ENCODE data around the gene WNT1.

WNT1 gene

DNA sequence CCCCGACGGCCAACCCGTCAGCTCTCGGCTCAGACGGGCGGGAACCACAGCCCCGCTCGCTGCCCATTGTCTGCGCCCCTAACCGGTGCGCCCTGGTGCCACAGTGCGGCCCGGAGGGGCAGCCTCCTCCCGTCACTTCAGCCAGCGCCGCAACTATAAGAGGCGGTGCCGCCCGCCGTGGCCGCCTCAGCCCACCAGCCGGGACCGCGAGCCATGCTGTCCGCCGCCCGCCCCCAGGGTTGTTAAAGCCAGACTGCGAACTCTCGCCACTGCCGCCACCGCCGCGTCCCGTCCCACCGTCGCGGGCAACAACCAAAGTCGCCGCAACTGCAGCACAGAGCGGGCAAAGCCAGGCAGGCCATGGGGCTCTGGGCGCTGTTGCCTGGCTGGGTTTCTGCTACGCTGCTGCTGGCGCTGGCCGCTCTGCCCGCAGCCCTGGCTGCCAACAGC, at the start of gene WNT1:
TSS of gene WNT1 (plus strand) at position 32 of the 450 bp plus-strand sequence. CDS start at position 361, 329 bp downstream.
- no peak for DNase-seq

- DNase-seq = no peak
Measured at GRCh38 chr12:48929551-48929950, 48.6 kb upstream of the WNT1 start.

- DNase-seq = no peak
Measured at GRCh38 chr12:48930475-48930874, 47.6 kb upstream of the WNT1 start.

- DNase-seq = no peak
Measured at GRCh38 chr12:48932878-48933277, 45.2 kb upstream of the WNT1 start.

DNA sequence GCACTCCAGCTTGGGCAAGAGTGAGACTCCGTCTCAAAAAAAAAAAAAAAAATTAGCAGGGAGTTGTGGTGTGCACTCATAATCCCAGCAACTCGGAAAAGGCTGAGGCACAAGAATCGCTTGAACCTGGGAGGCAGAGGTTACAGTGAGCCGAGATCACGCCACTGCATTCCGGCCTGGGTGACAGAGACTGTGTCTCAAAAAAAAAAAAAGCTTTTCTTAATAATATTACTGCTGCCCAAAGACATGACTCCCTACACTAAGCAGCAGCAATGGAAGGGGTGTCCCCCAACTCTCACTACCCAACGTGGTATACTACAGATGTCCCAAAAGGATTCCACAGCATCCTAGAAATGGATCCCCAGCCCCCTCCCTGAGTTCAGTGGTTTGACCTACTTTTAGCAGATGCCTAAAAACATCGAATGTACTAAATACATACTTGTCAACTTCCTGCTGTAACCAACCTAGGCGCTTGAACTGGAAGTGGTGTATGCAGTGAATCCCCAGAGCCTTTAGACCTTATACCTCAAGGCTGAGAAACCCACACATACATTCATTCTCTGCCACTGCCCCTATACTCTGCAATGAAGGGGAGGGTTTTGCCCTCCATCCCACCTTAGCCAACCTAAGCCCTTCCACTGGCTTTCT, 44.3 kb upstream of the WNT1 start:
- no peak for DNase-seq

- no peak for DNase-seq
Measured at GRCh38 chr12:48934312-48934706, 43.8 kb upstream of the WNT1 start.

GRCh38 chr12:48936379-48936979, 41.6 kb upstream of the WNT1 start:
- peak; percentile 67 to 82 (median 72) for DNase-seq

GRCh38 chr12:48937170-48937569, 41.0 kb upstream of the WNT1 start:
- no peak for DNase-seq

- DNase-seq = no peak
Measured at GRCh38 chr12:48938805-48939204, 39.3 kb upstream of the WNT1 start.

GRCh38 chr12:48940181-48940580, 37.9 kb upstream of the WNT1 start:
- no peak for DNase-seq

DNA sequence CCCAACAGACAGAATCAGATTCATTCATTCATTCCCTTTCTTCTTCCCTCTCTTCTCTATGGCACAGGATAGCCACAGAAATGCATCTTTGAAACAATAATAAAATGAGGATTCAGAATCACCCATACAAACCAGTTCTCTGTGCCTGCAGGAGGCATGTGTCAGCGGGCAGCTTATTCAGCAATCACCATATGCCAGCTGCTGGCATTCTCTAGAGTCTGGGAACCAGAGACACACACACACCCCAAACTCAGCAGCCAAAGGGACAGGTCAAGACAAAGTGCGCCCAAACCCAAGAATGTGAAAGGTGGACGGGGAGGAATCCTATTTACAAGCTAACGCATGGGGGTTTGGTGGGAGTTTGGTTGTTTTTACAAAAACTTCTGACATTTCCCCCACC, 34.9 kb upstream of the WNT1 start:
- DNase-seq = no peak

GRCh38 chr12:48946205-48946604, 31.9 kb upstream of the WNT1 start:
- DNase-seq = no peak

DNA sequence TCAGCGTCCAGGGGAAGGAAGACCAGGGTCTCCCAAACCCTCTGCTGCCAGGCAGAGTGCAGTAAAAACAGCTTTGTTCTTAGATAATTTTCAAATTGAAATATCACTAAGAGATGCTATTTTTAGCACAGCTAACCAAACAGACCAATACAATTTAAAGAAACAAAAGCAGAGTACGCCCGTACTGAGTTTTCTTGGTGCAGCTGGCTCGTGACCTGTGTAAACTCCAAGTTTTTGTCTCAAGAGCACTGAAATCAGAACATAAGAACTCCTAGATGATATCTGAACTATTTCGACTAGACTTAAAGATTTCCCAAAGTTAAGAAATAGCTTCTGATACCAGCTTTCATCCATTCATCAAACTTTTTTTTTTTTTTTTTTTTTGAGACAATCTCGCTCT, 31.2 kb upstream of the WNT1 start:
- no peak for DNase-seq

DNA sequence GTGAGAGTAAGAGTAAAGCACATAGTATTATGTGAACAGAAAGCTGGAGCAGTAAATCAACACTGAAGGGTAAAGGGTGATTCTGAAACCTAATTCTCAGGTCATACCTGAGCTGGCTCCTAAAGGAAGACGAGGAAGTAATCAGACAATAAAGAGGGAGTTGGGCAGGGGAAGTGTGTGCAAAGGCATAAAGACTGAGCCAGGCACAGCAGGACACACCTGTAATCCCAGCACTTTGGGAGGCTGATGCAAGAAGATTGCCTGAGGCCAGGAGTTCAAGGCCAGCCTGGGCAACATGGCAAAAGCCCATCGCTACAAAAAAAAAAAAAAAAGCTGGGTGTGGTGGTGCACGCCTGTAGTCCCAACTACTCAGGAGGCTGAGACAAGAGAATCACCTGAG, 30.4 kb upstream of the WNT1 start:
- no peak for DNase-seq

GRCh38 chr12:48952691-48953090, 25.4 kb upstream of the WNT1 start:
- DNase-seq = no peak

GRCh38 chr12:48954061-48954460, 24.1 kb upstream of the WNT1 start:
- DNase-seq = no peak

DNA sequence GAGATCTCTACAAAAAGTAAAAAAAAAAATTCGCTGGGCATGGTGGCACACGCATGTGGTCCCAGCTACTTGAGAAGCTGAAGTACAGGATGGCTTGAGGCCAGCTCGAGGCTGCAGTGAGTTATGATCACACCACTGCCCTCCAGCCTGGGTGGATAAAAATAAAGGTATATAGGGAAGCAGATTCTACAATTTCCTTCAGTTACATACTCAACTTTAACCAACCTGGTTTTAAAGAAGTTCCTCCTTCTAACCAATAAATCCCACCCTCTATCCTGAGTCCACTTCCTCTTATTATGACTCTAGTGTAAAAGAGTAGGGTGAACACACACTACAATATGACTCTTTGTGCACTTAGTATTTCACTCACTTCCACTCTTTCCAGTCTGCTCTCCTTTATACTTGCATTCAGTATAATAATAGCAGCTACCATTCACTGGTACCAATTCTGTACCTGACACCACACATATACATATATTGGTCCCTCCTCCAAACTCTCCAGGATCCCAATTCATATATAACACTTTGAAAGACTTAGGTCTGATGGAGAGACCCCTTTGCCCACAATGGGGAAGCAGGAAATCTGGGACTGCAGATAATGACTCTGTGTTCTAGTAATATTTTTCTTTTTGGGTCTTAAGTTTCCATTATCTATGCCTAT, 23.2 kb upstream of the WNT1 start:
- DNase-seq = no peak

DNA sequence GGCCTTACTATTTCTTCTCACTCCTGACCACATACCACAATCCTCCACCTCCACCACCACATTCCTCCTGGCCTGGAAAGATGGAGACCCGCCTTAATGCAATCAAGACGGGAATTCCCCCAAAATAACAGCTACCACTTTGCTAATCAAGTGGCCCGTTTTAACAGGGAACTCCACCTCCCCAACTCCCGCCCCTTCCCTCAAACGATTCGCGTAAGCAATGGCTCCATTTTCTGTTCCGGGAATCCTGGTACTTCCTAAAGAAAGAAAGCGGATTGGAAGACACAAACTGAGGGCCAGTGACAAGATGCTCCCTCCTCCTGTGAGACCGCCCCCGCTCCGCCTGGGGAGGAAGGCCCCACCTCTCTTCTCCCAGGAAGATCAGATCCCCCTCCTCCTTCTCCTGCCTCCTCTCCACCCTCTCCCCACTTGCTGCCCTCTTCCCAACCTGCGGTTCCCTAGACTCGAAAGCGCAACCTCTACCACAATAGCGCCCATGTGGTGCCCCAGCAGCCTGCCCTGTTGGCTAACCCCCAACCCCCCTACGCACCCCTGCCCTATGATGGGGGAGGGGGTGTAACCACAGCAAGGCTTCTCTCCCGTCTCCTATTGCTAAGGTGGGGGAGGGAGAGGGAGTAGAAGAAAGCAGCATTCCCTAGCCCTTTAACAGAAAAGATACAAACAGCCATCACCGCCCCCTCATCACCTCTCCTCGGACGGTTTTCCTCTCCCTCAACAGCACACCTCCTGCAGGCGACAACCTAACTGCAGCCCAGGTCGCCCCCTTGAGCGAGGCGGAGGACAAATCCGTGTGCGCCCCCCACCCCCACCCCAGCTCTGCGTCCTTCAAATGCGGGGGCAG, 21.6 kb upstream of the WNT1 start:
- DNase-seq = no peak

GRCh38 chr12:48957141-48958048, 20.7 kb upstream of the WNT1 start, which contains the start of gene ARF3:
TSS of gene ARF3 (minus strand) at chr12:48957487. CDS start at chr12:48941095, 16,392 bp downstream.
- DNase-seq = peak; percentile 82 to 84 (median 84)

- DNase-seq = no peak
Measured at GRCh38 chr12:48958049-48958388, 20.1 kb upstream of the WNT1 start.

- DNase-seq = no peak
Measured at GRCh38 chr12:48960834-48961233, 17.3 kb upstream of the WNT1 start.

GRCh38 chr12:48961331-48961730, 16.8 kb upstream of the WNT1 start:
- DNase-seq = no peak

All from activated CD4-positive, CD25-positive, alpha-beta regulatory T cell (primary cell).